Stimulated activated CD8-positive, alpha-beta memory T cell treated with anti-CD3 and anti-CD28 coated beads, Interleukin-4, amount 100 ng/mL, for 1 hour (primary cell): Measurements from ENCODE around the gene SZRD1.

Experiments used
- DNase-seq, 2 donors: peaks; one replicate each; pipeline ENCODE4 v3.0.0-alpha.2; 2020; ENCODE audit warnings: low read depth in 2 of 2, low spot score in 1 of 2

SZRD1 gene

GRCh38 chr1:16393570-16394521, 26.8 kb downstream of the SZRD1 start:
- DNase-seq, result no peak

GRCh38 chr1:16394977-16395376, 27.9 kb downstream of the SZRD1 start:
- DNase-seq, result no peak

- no peak for DNase-seq
Measured at GRCh38 chr1:16396591-16396990, 29.5 kb downstream of the SZRD1 start.

GRCh38 chr1:16397120-16397519, 30.1 kb downstream of the SZRD1 start:
- DNase-seq, result no peak

GRCh38 chr1:16398371-16398953, 31.4 kb downstream of the SZRD1 start:
- DNase-seq, result no peak

- no peak for DNase-seq
Measured at GRCh38 chr1:16402742-16403141, 35.7 kb downstream of the SZRD1 start.

- no peak for DNase-seq
Measured at GRCh38 chr1:16405441-16405840, 38.4 kb downstream of the SZRD1 start.

- no peak for DNase-seq
Measured at GRCh38 chr1:16406868-16407267, 39.8 kb downstream of the SZRD1 start.

- DNase-seq, result no peak
Measured at GRCh38 chr1:16409536-16410152, 42.6 kb downstream of the SZRD1 start.

GRCh38 chr1:16410803-16411202, 43.8 kb downstream of the SZRD1 start:
- DNase-seq, result no peak

GRCh38 chr1:16413191-16413590, 46.1 kb downstream of the SZRD1 start:
- no peak for DNase-seq

GRCh38 chr1:16418823-16419425, 51.9 kb downstream of the SZRD1 start:
- DNase-seq, result no peak

GRCh38 chr1:16420424-16421118, 53.5 kb downstream of the SZRD1 start:
- peak in 1 of 2 donors; percentile 7 for DNase-seq

- DNase-seq, result no peak
Measured at GRCh38 chr1:16421201-16421600, 54.2 kb downstream of the SZRD1 start.

- DNase-seq, result no peak
Measured at GRCh38 chr1:16422041-16422440, 55.0 kb downstream of the SZRD1 start.

- no peak for DNase-seq
Measured at GRCh38 chr1:16425125-16426025, 58.3 kb downstream of the SZRD1 start.

- no peak for DNase-seq
Measured at GRCh38 chr1:16430606-16431005, 63.6 kb downstream of the SZRD1 start.

- no peak for DNase-seq
Measured at GRCh38 chr1:16433030-16433429, 66.0 kb downstream of the SZRD1 start.

- no peak for DNase-seq
Measured at GRCh38 chr1:16434007-16434406, 67.0 kb downstream of the SZRD1 start.

- DNase-seq, result no peak
Measured at GRCh38 chr1:16434501-16434900, 67.5 kb downstream of the SZRD1 start.
